Subcutaneous abdominal adipose tissue (tissue), 5 donors: ENCODE results near the gene ARPC3.
"Not testable (repeated sequence)": the region's sequence is repeated elsewhere in the genome, so short reads cannot be mapped to it uniquely, and the experiment has no call there.

ENCODE experiments used
- H3K27ac ChIP-seq: one replicate; pipeline ENCODE4 v1.7.0; 2013; ENCODE audit warnings: low read depth, mild to moderate bottlenecking, inconsistent platforms, low read length, moderate library complexity
- H3K27me3 ChIP-seq, 5 donors: one replicate each; pipeline ENCODE4 v1.7.0; 2013; ENCODE audit warnings: low read length in 5 of 5, inconsistent platforms in 1 of 5; ENCODE audit not compliant: control insufficient read depth in 5 of 5, insufficient read depth in 4 of 5
- H3K36me3 ChIP-seq, 5 donors: one replicate each; pipeline ENCODE4 v1.7.0; 2013; ENCODE audit warnings: low read length in 5 of 5; ENCODE audit not compliant: control insufficient read depth in 5 of 5, insufficient read depth in 5 of 5
- H3K4me1 ChIP-seq, 5 donors: one replicate each; pipeline ENCODE4 v1.7.0; 2013; ENCODE audit warnings: low read length in 5 of 5, mild to moderate bottlenecking in 3 of 5, moderate library complexity in 1 of 5; ENCODE audit not compliant: control insufficient read depth in 5 of 5, insufficient read depth in 5 of 5
- H3K4me3 ChIP-seq, 5 donors: one replicate each; pipeline ENCODE4 v1.7.0; 2013; ENCODE audit warnings: low read length in 5 of 5, low read depth in 1 of 5
- H3K9ac ChIP-seq, 5 donors: one replicate each; pipeline ENCODE4 v1.7.0; 2013; ENCODE audit warnings: low read length in 5 of 5, mild to moderate bottlenecking in 4 of 5, moderate library complexity in 3 of 5
- H3K9me3 ChIP-seq, 5 donors: one replicate each; pipeline ENCODE4 v1.7.0; 2013; ENCODE audit warnings: low read length in 5 of 5; ENCODE audit not compliant: control insufficient read depth in 5 of 5
- donor health status: healthy.
- donor health status: healthy.
- donor health status: healthy.
- donor health status: healthy.
- donor health status: healthy.

Gene ARPC3

DNA sequence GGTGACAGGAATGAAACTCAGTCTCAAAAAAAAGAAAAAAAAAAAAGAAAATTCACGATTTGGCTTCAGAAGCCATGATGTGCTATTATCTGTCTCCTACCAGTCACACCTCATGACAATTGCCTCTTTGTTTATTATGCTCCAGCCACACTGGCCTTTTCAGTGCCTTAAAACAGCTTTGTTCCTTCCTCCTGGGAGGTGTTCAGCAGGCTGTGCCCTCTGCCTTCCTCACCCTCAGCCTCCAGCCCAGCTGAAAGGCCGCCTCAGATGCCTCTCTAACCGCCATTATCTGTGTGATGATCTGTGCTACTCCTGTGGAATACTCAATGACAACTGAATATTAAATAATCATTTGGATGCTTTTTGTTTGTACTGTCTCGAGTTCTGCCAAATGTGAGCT lies 8.6 kb upstream of the ARPC3 start:
- Histone ChIP-seq H3K9me3 (no peaks in the 10 kb centered on the region), H3K4me3 (no peak overlapping the region), H3K36me3 (peaks cover 3 to 43% (median 21%) of the 10 kb centered on the region in 5 donors), H3K4me1 (peaks cover 0 to 11% (median 5%) of the 10 kb centered on the region in 5 donors), H3K27me3 (no peaks in the 10 kb centered on the region), H3K9ac (no peak overlapping the region), H3K27ac (no peak overlapping the region)

GRCh38 chr12:110453569-110454296 lies 3.6 kb upstream of the ARPC3 start:
- peaks cover 2 to 21% (median 10%) of the 10 kb centered on the region in 5 donors for H3K36me3 ChIP-seq
- no peaks in the 10 kb centered on the region for H3K9me3 ChIP-seq
- H3K27me3 ChIP-seq, result no peaks in the 10 kb centered on the region
- H3K4me1 ChIP-seq, result peaks cover 0 to 26% (median 19%) of the 10 kb centered on the region in 5 donors
- no peak overlapping the region for H3K27ac ChIP-seq
- H3K4me3 ChIP-seq, result no peak overlapping the region
- H3K9ac ChIP-seq, result no peak overlapping the region

- no peak overlapping the region for H3K27ac ChIP-seq
Measured at GRCh38 chr12:110451263-110451662, 1.1 kb upstream of the ARPC3 start.

DNA sequence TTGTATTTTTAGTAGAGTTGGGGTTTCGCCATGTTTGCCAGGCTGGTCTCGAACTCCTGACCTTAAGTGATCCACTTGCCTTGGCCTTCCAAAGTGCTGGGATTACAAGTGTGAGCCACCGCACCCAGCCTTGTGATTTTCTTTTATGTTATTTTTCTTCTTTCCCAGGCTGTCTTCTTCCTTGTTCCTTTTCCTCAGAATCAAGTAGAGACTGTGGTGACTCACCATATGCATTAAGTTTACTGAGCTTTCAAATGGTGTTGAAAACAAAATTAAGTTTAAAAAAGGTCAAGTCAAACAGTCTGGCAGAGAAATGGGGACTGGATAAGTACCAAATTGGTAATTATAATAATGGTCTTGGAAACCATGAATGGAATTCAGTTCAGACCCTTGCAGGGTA lies 5.7 kb downstream of the ARPC3 start:
- Histone ChIP-seq H3K27me3 (no peaks in the 10 kb centered on the region), H3K36me3 (peaks cover 15 to 50% (median 33%) of the 10 kb centered on the region in 5 donors), H3K4me1 (peaks cover 0 to 28% (median 16%) of the 10 kb centered on the region in 5 donors), H3K9me3 (no peaks in the 10 kb centered on the region), H3K4me3 (no peak overlapping the region), H3K9ac (no peak overlapping the region), H3K27ac (no peak overlapping the region)

More at GRCh38 chr12:110451263-110451662, 1.1 kb upstream of the ARPC3 start:
- Histone ChIP-seq H3K4me1 (peaks cover 0 to 37% (median 25%) of the 10 kb centered on the region in 5 donors), H3K9ac (peak overlapping the region in 2 of 5 donors; percentile 39 to 44), H3K4me3 (peak overlapping the region in 1 of 5 donors; percentile 95), H3K9me3 (no peaks in the 10 kb centered on the region), H3K27me3 (no peaks in the 10 kb centered on the region), H3K36me3 (peaks cover 3 to 15% (median 9%) of the 10 kb centered on the region in 5 donors)

GRCh38 chr12:110436231-110436630 lies 13.9 kb downstream of the ARPC3 start:
- Histone ChIP-seq H3K9me3 (no peaks in the 10 kb centered on the region), H3K4me1 (peaks cover 0 to under 1% (median 0%) of the 10 kb centered on the region in 5 donors), H3K27ac (no peak overlapping the region), H3K4me3 (no peak overlapping the region), H3K27me3 (no peaks in the 10 kb centered on the region), H3K36me3 (peaks cover 14 to 51% (median 41%) of the 10 kb centered on the region in 5 donors), H3K9ac (no peak overlapping the region)

DNA sequence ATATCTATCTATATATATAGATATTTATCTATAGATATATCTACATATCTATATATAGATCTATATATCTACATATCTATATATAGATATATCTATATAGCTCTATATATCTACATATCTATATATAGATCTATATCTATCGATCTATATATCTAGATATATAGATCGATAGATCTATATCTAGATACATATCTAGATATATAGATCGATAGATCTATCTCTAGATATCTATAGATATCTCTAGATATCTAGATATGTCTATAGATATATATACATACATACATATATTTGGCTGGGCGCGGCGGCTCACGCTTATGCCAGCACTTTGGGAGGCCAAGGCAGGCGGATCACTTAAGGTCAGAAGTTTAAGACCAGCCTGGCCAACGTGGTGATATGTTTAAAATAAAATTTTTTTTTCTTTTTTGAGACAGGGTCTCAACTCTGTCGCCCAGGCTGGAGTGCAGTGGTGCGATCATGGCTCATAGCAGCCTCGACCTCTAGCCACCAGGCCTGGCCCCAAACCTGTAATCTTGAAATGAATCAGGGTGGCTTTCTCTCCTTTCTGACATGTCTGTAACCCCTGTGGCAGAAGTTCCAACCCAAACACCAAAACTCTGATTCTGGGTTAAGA lies 18.1 kb downstream of the ARPC3 start:
- peak overlapping the region in 2 of 5 donors; percentile 53 to 63 for H3K4me3 ChIP-seq
- H3K9ac ChIP-seq, result peak overlapping the region in 1 of 5 donors; percentile 11
- H3K27me3 ChIP-seq, result no peaks in the 10 kb centered on the region
- no peak overlapping the region for H3K27ac ChIP-seq
- no peaks in the 10 kb centered on the region for H3K9me3 ChIP-seq
- H3K36me3 ChIP-seq, result peaks cover 13 to 22% (median 17%) of the 10 kb centered on the region in 5 donors
- peaks cover 0 to 2% (median 0%) of the 10 kb centered on the region in 5 donors for H3K4me1 ChIP-seq

DNA sequence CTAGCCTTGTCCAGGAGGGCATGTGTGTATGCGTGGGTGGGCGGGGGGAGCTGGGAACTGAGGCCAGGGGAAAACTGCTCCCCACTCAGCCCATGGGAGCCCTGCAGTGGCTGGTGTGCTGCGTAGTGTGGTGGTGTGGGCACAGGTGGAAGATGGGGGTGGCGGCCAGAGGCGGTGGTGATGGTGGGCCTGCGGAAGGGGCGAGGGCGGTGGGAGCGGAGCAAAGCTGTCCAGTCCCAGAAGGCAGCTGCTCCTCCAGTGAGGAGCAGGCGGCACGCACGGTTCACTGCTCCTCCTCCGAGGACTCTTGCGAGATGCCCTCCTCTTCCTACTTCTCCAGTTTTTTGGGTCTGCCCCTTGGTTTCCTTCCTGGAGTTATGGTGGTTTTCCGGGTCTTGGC lies 20.5 kb downstream of the ARPC3 start:
- H3K27ac ChIP-seq, H3K9ac ChIP-seq, H3K4me3 ChIP-seq, H3K9me3 ChIP-seq, H3K4me1 ChIP-seq, H3K36me3 ChIP-seq, H3K27me3 ChIP-seq: not testable (repeated sequence)

GRCh38 chr12:110426406-110426805 lies 23.7 kb downstream of the ARPC3 start:
- no peak overlapping the region for H3K27ac ChIP-seq
- H3K27me3 ChIP-seq, result peaks cover 0 to 3% (median 0%) of the 10 kb centered on the region in 5 donors
- H3K36me3 ChIP-seq, result no peaks in the 10 kb centered on the region
- no peaks in the 10 kb centered on the region for H3K9me3 ChIP-seq
- H3K4me1 ChIP-seq, result peaks cover 0 to 2% (median 0%) of the 10 kb centered on the region in 5 donors
- no peak overlapping the region for H3K4me3 ChIP-seq
- H3K9ac ChIP-seq, result no peak overlapping the region

- no peak overlapping the region for H3K4me3 ChIP-seq
- no peaks in the 10 kb centered on the region for H3K36me3 ChIP-seq
- H3K9me3 ChIP-seq, result no peaks in the 10 kb centered on the region
- peaks cover 0 to 3% (median 0%) of the 10 kb centered on the region in 5 donors for H3K27me3 ChIP-seq
- H3K27ac ChIP-seq, result no peak overlapping the region
- H3K4me1 ChIP-seq, result no peaks in the 10 kb centered on the region
- no peak overlapping the region for H3K9ac ChIP-seq
Measured at GRCh38 chr12:110424237-110424636, 25.9 kb downstream of the ARPC3 start.

DNA sequence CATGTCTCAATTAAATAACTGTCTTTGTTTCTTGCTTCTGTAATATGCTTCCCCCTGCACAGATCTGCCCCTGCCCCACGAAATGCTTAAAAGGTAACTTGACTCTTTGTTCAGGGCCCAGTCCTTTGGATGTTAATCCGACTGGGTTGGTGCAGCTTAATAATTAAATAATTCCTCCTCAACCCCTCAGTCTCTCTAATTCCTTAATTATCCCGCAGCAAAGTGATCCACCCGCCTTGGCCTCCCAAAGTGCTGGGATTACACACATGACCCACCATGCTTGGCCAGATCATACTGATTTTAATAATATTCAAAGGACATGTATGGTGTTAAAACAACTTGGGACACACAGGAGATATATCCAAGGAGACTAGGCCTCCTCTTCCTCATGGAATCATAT lies 28.4 kb downstream of the ARPC3 start:
- no peak overlapping the region for H3K27ac ChIP-seq
- no peaks in the 10 kb centered on the region for H3K36me3 ChIP-seq
- H3K9ac ChIP-seq, result no peak overlapping the region
- H3K9me3 ChIP-seq, result no peaks in the 10 kb centered on the region
- H3K4me3 ChIP-seq, result no peak overlapping the region
- H3K4me1 ChIP-seq, result no peaks in the 10 kb centered on the region
- H3K27me3 ChIP-seq, result peaks cover 0 to 3% (median 0%) of the 10 kb centered on the region in 5 donors
